ENCODE results near the gene POP5.

GRCh38 chr12:120625557-120626419 is 44.6 kb upstream of the POP5 start:
- no peak for TF ChIP-seq STAT1 (IDR thresholded peaks at IDR 0.05; ENCODE audit: unreplicated experiment)
- TF ChIP-seq, protein P1, sequence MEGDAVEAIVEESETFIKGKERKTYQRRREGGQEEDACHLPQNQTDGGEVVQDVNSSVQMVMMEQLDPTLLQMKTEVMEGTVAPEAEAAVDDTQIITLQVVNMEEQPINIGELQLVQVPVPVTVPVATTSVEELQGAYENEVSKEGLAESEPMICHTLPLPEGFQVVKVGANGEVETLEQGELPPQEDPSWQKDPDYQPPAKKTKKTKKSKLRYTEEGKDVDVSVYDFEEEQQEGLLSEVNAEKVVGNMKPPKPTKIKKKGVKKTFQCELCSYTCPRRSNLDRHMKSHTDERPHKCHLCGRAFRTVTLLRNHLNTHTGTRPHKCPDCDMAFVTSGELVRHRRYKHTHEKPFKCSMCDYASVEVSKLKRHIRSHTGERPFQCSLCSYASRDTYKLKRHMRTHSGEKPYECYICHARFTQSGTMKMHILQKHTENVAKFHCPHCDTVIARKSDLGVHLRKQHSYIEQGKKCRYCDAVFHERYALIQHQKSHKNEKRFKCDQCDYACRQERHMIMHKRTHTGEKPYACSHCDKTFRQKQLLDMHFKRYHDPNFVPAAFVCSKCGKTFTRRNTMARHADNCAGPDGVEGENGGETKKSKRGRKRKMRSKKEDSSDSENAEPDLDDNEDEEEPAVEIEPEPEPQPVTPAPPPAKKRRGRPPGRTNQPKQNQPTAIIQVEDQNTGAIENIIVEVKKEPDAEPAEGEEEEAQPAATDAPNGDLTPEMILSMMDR (conservative IDR thresholded peaks at IDR 0.05; ENCODE audit: low read depth in 2 of 2) = peak; percentile 51 to 75
- no peak for TF ChIP-seq POLR2AphosphoS5 (IDR thresholded peaks at IDR 0.05; ENCODE audit: low read depth)
